ENCODE results near the gene UBXN7. TPM values are rescaled to one million over a fixed set of nuclear protein-coding genes. Genes with fewer than 3 reads are reported as not detected.

Gene UBXN7
- polyA plus RNA-seq, 1 donor from 2014 or later = 28.9 TPM

Other genes with a start within 250 kb of the UBXN7 start
- gene ZDHHC19, start 221.0 kb downstream of the UBXN7 start, polyA plus RNA-seq = 5.4 TPM
- 0.90 TPM for gene SLC51A, start 215.9 kb downstream of the UBXN7 start, polyA plus RNA-seq
- gene PCYT1A, start 144.7 kb downstream of the UBXN7 start, polyA plus RNA-seq = 22.2 TPM
- gene DYNLT2B, start 114.2 kb downstream of the UBXN7 start, polyA plus RNA-seq = 30.6 TPM
- 0.84 TPM for gene TM4SF19, start 94.0 kb downstream of the UBXN7 start, polyA plus RNA-seq
- gene RNF168, start 71.3 kb upstream of the UBXN7 start, polyA plus RNA-seq = 13.1 TPM
- gene SMCO1, start 82.9 kb upstream of the UBXN7 start, polyA plus RNA-seq = not detected
- gene WDR53, start 136.1 kb upstream of the UBXN7 start, polyA plus RNA-seq = 16.2 TPM
- gene FBXO45, start 136.2 kb upstream of the UBXN7 start, polyA plus RNA-seq = 1.8 TPM
- gene NRROS, start 207.3 kb upstream of the UBXN7 start, polyA plus RNA-seq = 18.9 TPM

Measured in IgD-negative memory B cell (primary cell).